ENCODE measurements around the gene LRMDA.

- no peak for TF ChIP-seq ZNF837 (tag by site-specific recombination; IDR thresholded peaks at IDR 0.05)
- no peak for TF ChIP-seq ZNF302 (tag by site-specific recombination; IDR thresholded peaks at IDR 0.05; ENCODE audit: low read depth)
- TF ChIP-seq HOXD13 (CRISPR knock-in tag; IDR thresholded peaks at IDR 0.05; ENCODE audit: borderline replicate concordance), result no peak
- no peak for TF ChIP-seq CTCF (tag by site-specific recombination; IDR thresholded peaks at IDR 0.05)
- no peak for TF ChIP-seq YY1 (tag by site-specific recombination; IDR thresholded peaks at IDR 0.05)
- TF ChIP-seq ZNF629 (tag by site-specific recombination; IDR thresholded peaks at IDR 0.05), result no peak
- TF ChIP-seq ZNF660 (tag by site-specific recombination; IDR thresholded peaks at IDR 0.05), result no peak
- TF ChIP-seq ZNF324 (tag by site-specific recombination; IDR thresholded peaks at IDR 0.05), result no peak
- no peak for TF ChIP-seq ZBTB6 (tag by site-specific recombination; IDR thresholded peaks at IDR 0.05)
- TF ChIP-seq PATZ1 (tag by site-specific recombination; IDR thresholded peaks at IDR 0.05), result no peak
- TF ChIP-seq REPIN1 (tag by site-specific recombination; IDR thresholded peaks at IDR 0.05; ENCODE audit: low read depth), result no peak
- TF ChIP-seq ZSCAN5A (tag by site-specific recombination; IDR thresholded peaks at IDR 0.05), result no peak
- no peak for TF ChIP-seq ZBTB21 (tag by site-specific recombination; IDR thresholded peaks at IDR 0.05)
- TF ChIP-seq TRIM28 (IDR thresholded peaks at IDR 0.05; ENCODE audit: borderline replicate concordance, low read length), result no peak
These were observed 724.5 kb downstream of the LRMDA start for GRCh38 chr10:76155961-76156360.
